Pancreas (tissue), 10 donors: ENCODE results near the gene MGAT4B. TPM values are rescaled to one million over a fixed set of nuclear protein-coding genes. Genes with fewer than 3 reads are reported as not detected.

ENCODE experiments used
- ATAC-seq, 4 donors: fragments of 200-7000 bp; cut with Tn5 transposase; one replicate each; pipeline versions ENCODE4 v1.8.0 to v1.9.1; 2020; ENCODE audit warnings: mild to moderate bottlenecking in 4 of 4, moderate library complexity in 4 of 4
- DNase-seq, 6 donors: peaks; one replicate each; pipeline ENCODE4 v3.0.0-alpha.2; 2020
- FAIRE-seq: peaks from 2 replicates; lab custom pipeline; 2012; peaks lifted over from hg19 to GRCh38; lab: Jason Lieb, UNC
- H3K27ac ChIP-seq, 4 donors: fragments of 200-600 bp; sonication (generic); 1 replicate in 3 of 4; 2 replicates in 1 of 4; pipeline versions ENCODE4 v1.5.0 to v1.8.0; 2020
- H3K27me3 ChIP-seq, 4 donors: fragments of 200-600 bp; one replicate each; pipeline ENCODE4 v1.8.0; 2021
- H3K36me3 ChIP-seq, 3 donors: fragments of 200-600 bp; sonication (generic) in 1 of 3; one replicate each; pipeline versions ENCODE4 v1.5.0 to v1.8.0; 2020 to 2021
- H3K4me1 ChIP-seq, 3 donors: fragments of 200-600 bp; one replicate each; pipeline ENCODE4 v1.8.0; 2021
- H3K4me3 ChIP-seq, 4 donors: fragments of 200-600 bp; sonication (generic) in 2 of 4; one replicate each; pipeline versions ENCODE4 v1.5.0 to v1.8.0; 2020 to 2021
- H3K9me3 ChIP-seq, 4 donors: fragments of 200-600 bp; one replicate each; pipeline ENCODE4 v1.8.0; 2021
- CTCF ChIP-seq, 4 donors: fragments of 200-600 bp; sonication (generic) in 3 of 4; IDR thresholded peaks; one replicate each; pipeline versions ENCODE4 v1.5.0 to v1.8.0; 2021; ENCODE audit warnings: antibody characterized with exemption in 4 of 4
- WGBS, 2 donors: extraction: QIAGEN DNeasy Blood & Tissue Kit; methylation state at CpG; one replicate each; pipeline ENCODE4 v1.1.7; 2013; 5-methylcytosine and 5-hydroxymethylcytosine counted together
- intact Hi-C, 3 donors: fragments of 100-400 bp; cut with DNase I; formaldehyde crosslinking; loops; one replicate each; pipeline versions ENCODE4 v1.11.1 to v1.14.2; 2022
- polyA plus RNA-seq, 2 donors: library from polyadenylated mRNA; stranded (reverse); fragments of 200-250 nt; gene quantifications; one replicate each; pipeline ENCODE4 v1.2.3, GENCODE V29; 2013
- total RNA-seq, 6 donors: library from RNA; stranded (reverse); fragmentation: NEBNext Ultra II Directional in 4 of 6; extraction: Animal tissue kit (Norgen Biotek cat#: 25700) in 4 of 6; gene quantifications; one replicate each; pipeline versions ENCODE4 v1.2.1 to v1.2.4, GENCODE V29; 2021 to 2023
- donor health status: healthy with polysubstance abuse.
- donor health status: DM: no; HTN: no; CAD: no; lungs with moderate emphysema.
- donor health status: DM: no; HTN: no; CAD: no.
- donor health status: control.
- donor health status: control.
- donor health status: Bipolar disorder and iron deficiency.
- donor health status: DM: yes; HTN: yes; CAD: no.
- donor health status: DM: no; HTN: no; CAD: no.
- donor health status: DM: no; HTN: no; CAD: no.
- donor health status: DM: yes; HTN: yes; CAD: no.

The MGAT4B gene
- total and polyA plus RNA-seq, 8 donors, result 33.7 to 97.5 (median 52.7) TPM

- no peak for FAIRE-seq
- Histone ChIP-seq H3K27me3 (no peaks in the 10 kb centered on the region), H3K4me3 (no peak overlapping the region), H3K9me3 (no peaks in the 10 kb centered on the region), H3K36me3 (no peaks in the 10 kb centered on the region), H3K4me1 (no peaks in the 10 kb centered on the region), H3K27ac (no peak overlapping the region)
- TF ChIP-seq CTCF (IDR thresholded peaks at IDR 0.05), result no peak
- 86 to 91% methylated on average over 7 of the region's 7 CpGs for WGBS, 2 donors
- no peak for ATAC-seq
- peak in 1 of 6 donors; percentile 38 for DNase-seq
- intact Hi-C loops, result no loop called here
These were observed 18.3 kb downstream of the MGAT4B start for GRCh38 chr5:179788193-179788854.

- Histone ChIP-seq H3K4me1 (no peaks in the 10 kb centered on the region), H3K36me3 (no peaks in the 10 kb centered on the region), H3K27ac (no peak overlapping the region), H3K9me3 (no peaks in the 10 kb centered on the region), H3K4me3 (no peak overlapping the region), H3K27me3 (no peaks in the 10 kb centered on the region)
- no peak for TF ChIP-seq CTCF (IDR thresholded peaks at IDR 0.05)
- intact Hi-C loops, result no loop called here
- ATAC-seq (no peak), DNase-seq (peak in 1 of 6 donors; percentile 31), FAIRE-seq (no peak)
- WGBS, 2 donors, result 78 to 93% methylated on average over 12 of the region's 12 CpGs
These were observed 19.8 kb downstream of the MGAT4B start for GRCh38 chr5:179786861-179787260.

- no peak overlapping the region for H3K27ac ChIP-seq
- ATAC-seq (no peak), DNase-seq (no peak), FAIRE-seq (no peak)
- H3K36me3 ChIP-seq, result peaks cover 0 to 7% (median 0%) of the 10 kb centered on the region in 3 donors
- intact Hi-C loops, result no loop called here
- WGBS, 2 donors, result 93 to 94% methylated on average over 9 of the region's 9 CpGs
- H3K27me3 ChIP-seq, result no peaks in the 10 kb centered on the region
- H3K4me3 ChIP-seq, result no peak overlapping the region
- no peaks in the 10 kb centered on the region for H3K9me3 ChIP-seq
- TF ChIP-seq CTCF (IDR thresholded peaks at IDR 0.05), result no peak
- H3K4me1 ChIP-seq, result no peaks in the 10 kb centered on the region
These were observed 23.5 kb downstream of the MGAT4B start for GRCh38 chr5:179783128-179783527.

GRCh38 chr5:179781846-179782245 lies 24.8 kb downstream of the MGAT4B start:
- ATAC-seq, result no peak
- no peak for TF ChIP-seq CTCF (IDR thresholded peaks at IDR 0.05)
- H3K9me3 ChIP-seq, result no peaks in the 10 kb centered on the region
- no peak overlapping the region for H3K4me3 ChIP-seq
- no peak for FAIRE-seq
- H3K27ac ChIP-seq, result no peak overlapping the region
- no peaks in the 10 kb centered on the region for H3K4me1 ChIP-seq
- 94 to 97% methylated on average over 4 of the region's 4 CpGs for WGBS, 2 donors
- no peaks in the 10 kb centered on the region for H3K27me3 ChIP-seq
- intact Hi-C loops, result no loop called here
- DNase-seq, result no peak
- peaks cover 0 to 13% (median 0%) of the 10 kb centered on the region in 3 donors for H3K36me3 ChIP-seq

GRCh38 chr5:179780362-179780761 lies 26.3 kb downstream of the MGAT4B start:
- FAIRE-seq, result no peak
- intact Hi-C loops, result no loop called here

More at GRCh38 chr5:179780362-179780761, 26.3 kb downstream of the MGAT4B start:
- TF ChIP-seq CTCF (IDR thresholded peaks at IDR 0.05), result no peak
- Histone ChIP-seq H3K4me1 (no peaks in the 10 kb centered on the region), H3K36me3 (peaks cover 0 to 21% (median 10%) of the 10 kb centered on the region in 3 donors), H3K4me3 (no peak overlapping the region), H3K9me3 (no peaks in the 10 kb centered on the region), H3K27ac (no peak overlapping the region), H3K27me3 (no peaks in the 10 kb centered on the region)
- DNase-seq, result no peak
- ATAC-seq, result peak in 3 of 4 donors; percentile 49 to 56 (median 52)
- WGBS, 2 donors, result 85 to 91% methylated on average over 7 of the region's 7 CpGs
